Endothelial cell (in vitro differentiated cells): ENCODE measurements around the gene KLHL22. TPM values are rescaled to one million over a fixed set of nuclear protein-coding genes. Genes with fewer than 3 reads are reported as not detected.

Experiments used
- DNase-seq: peaks from one replicate; pipeline ENCODE4 v3.0.0; 2021; ENCODE audit warnings: low spot score
- H3K27ac Mint-ChIP-seq: one replicate; pipeline ENCODE4 v1.8.0; 2021; ENCODE audit warnings: mixed read lengths, inconsistent platforms; ENCODE audit not compliant: unreplicated experiment
- H3K27me3 Mint-ChIP-seq: one replicate; pipeline ENCODE4 v1.8.0; 2021; ENCODE audit warnings: mild to moderate bottlenecking, moderate library complexity, mixed read lengths, inconsistent platforms; ENCODE audit not compliant: unreplicated experiment
- H3K36me3 Mint-ChIP-seq: one replicate; pipeline ENCODE4 v1.8.0; 2021; ENCODE audit warnings: mild to moderate bottlenecking, low read depth, mixed read lengths, inconsistent platforms; ENCODE audit not compliant: unreplicated experiment
- H3K4me1 Mint-ChIP-seq: one replicate; pipeline ENCODE4 v1.8.0; 2021; ENCODE audit warnings: mild to moderate bottlenecking, mixed read lengths, inconsistent platforms; ENCODE audit not compliant: unreplicated experiment
- H3K4me3 Mint-ChIP-seq: one replicate; pipeline ENCODE4 v1.8.0; 2021; ENCODE audit warnings: mild to moderate bottlenecking, mixed read lengths, inconsistent platforms; ENCODE audit not compliant: unreplicated experiment
- H3K9me3 Mint-ChIP-seq: one replicate; pipeline ENCODE4 v1.8.0; 2021; ENCODE audit warnings: mixed read lengths, inconsistent platforms; ENCODE audit not compliant: unreplicated experiment
- total RNA-seq: library from RNA; stranded (reverse); fragmentation: NEBNext Ultra II Directional; extraction: Animal tissue kit (Norgen Biotek cat#: 25700); gene quantifications from one replicate; pipeline ENCODE4 v1.2.1, GENCODE V29; 2021; ENCODE audit not compliant: unreplicated experiment
- TF ChIP-seq, protein P1 (sequence below): fragments of 200-600 bp; sonication (generic); IDR thresholded peaks from one replicate; pipeline ENCODE4 v1.5.0; 2021; ENCODE audit warnings: antibody characterized with exemption; ENCODE audit not compliant: unreplicated experiment

The KLHL22 gene
- total RNA-seq, 1 donor from 2014 or later: 19.4 TPM

GRCh38 chr22:20528405-20528978 lies 32.9 kb upstream of the KLHL22 start:
- Mint-ChIP-seq H3K4me1 (peaks cover 49% of the 10 kb centered on the region), H3K4me3 (peak overlapping the region; percentile 79), H3K27me3 (peaks cover 11% of the 10 kb centered on the region), H3K27ac (peak overlapping the region; percentile 64), H3K36me3 (peaks cover 31% of the 10 kb centered on the region), H3K9me3 (no peaks in the 10 kb centered on the region)
- no peak for DNase-seq
- TF ChIP-seq, protein P1, sequence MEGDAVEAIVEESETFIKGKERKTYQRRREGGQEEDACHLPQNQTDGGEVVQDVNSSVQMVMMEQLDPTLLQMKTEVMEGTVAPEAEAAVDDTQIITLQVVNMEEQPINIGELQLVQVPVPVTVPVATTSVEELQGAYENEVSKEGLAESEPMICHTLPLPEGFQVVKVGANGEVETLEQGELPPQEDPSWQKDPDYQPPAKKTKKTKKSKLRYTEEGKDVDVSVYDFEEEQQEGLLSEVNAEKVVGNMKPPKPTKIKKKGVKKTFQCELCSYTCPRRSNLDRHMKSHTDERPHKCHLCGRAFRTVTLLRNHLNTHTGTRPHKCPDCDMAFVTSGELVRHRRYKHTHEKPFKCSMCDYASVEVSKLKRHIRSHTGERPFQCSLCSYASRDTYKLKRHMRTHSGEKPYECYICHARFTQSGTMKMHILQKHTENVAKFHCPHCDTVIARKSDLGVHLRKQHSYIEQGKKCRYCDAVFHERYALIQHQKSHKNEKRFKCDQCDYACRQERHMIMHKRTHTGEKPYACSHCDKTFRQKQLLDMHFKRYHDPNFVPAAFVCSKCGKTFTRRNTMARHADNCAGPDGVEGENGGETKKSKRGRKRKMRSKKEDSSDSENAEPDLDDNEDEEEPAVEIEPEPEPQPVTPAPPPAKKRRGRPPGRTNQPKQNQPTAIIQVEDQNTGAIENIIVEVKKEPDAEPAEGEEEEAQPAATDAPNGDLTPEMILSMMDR: no peak

GRCh38 chr22:20526628-20527355 lies 31.2 kb upstream of the KLHL22 start:
- H3K4me1 Mint-ChIP-seq: peaks cover 50% of the 10 kb centered on the region
- H3K27me3 Mint-ChIP-seq: peaks cover 10% of the 10 kb centered on the region
- TF ChIP-seq, protein P1: no peak
- peak overlapping the region; percentile 78 for H3K27ac Mint-ChIP-seq
- peaks cover 29% of the 10 kb centered on the region for H3K36me3 Mint-ChIP-seq
- DNase-seq: no peak
- H3K4me3 Mint-ChIP-seq: peak overlapping the region; percentile 44
- no peaks in the 10 kb centered on the region for H3K9me3 Mint-ChIP-seq

DNA sequence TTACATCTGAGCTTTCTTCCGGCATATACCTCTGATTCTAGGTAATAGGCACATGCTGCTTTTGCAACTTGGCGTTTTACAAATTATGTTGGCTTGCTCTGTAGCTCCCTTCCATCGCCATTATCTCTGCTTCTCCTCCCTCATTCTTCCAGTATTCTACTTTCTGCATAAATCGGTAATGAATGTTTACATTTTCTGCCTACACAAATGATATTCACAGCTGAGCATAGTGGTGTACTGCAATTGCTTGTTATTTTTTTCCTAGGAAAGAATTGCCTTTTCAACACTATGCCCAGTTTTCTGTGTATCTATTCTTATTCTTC lies 30.7 kb upstream of the KLHL22 start:
- DNase-seq: no peak
- peaks cover 6% of the 10 kb centered on the region for H3K27me3 Mint-ChIP-seq
- TF ChIP-seq, protein P1: no peak
- no peaks in the 10 kb centered on the region for H3K9me3 Mint-ChIP-seq
- H3K4me3 Mint-ChIP-seq: no peak overlapping the region
- no peak overlapping the region for H3K27ac Mint-ChIP-seq
- H3K4me1 Mint-ChIP-seq: peaks cover 45% of the 10 kb centered on the region
- peaks cover 30% of the 10 kb centered on the region for H3K36me3 Mint-ChIP-seq

DNA sequence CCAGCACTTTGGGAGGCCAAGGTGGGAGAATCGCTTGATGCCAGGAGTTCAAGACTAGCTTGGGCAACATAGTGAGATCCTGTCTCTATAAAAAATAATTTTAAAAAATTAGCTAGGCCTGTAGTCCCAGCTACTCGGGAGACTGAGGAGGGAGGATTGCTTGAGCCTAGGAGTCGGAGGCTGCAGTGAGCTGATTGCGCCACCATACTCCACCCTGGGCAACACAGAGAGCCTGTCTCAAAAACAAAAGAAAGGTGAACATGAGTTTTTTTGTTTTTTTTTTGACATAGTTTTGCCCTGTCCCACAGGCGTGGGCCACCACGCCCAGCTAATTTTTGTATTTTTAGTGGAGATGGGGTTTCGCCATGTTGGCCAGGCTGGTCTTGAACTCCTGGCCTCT lies 29.5 kb upstream of the KLHL22 start:
- Mint-ChIP-seq H3K27me3 (peaks cover 3% of the 10 kb centered on the region), H3K9me3 (no peaks in the 10 kb centered on the region), H3K27ac (no peak overlapping the region), H3K36me3 (peaks cover 34% of the 10 kb centered on the region), H3K4me1 (peaks cover 36% of the 10 kb centered on the region), H3K4me3 (no peak overlapping the region)
- no peak for DNase-seq
- TF ChIP-seq, protein P1: no peak

DNA sequence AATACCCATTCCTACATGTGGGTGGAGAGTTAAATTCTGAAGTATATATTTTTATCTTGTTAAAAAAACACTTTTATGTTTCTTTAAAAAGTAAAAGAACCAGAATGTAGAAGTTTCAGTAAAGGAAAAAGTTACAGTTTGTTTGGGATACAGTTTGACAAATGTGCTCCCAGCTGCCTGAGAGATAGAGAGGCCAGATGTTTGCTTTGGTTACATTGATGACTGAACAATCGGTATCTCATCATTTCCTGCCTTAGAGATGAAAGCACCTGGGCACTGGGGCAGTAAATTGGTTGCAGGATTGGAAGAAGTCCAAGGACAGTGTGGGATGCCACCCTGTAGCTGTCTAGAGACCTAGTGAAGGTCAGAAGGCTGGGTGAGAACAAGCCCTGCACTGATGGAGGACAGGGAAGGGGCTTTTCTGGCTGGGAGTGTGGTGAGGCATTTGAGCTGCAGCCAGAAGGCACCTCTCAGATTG lies 28.4 kb upstream of the KLHL22 start:
- H3K9me3 Mint-ChIP-seq: no peaks in the 10 kb centered on the region
- TF ChIP-seq, protein P1: no peak
- peaks cover 34% of the 10 kb centered on the region for H3K4me1 Mint-ChIP-seq
- DNase-seq: no peak
- H3K4me3 Mint-ChIP-seq: no peak overlapping the region
- peaks cover 36% of the 10 kb centered on the region for H3K36me3 Mint-ChIP-seq
- H3K27me3 Mint-ChIP-seq: peaks cover 3% of the 10 kb centered on the region
- H3K27ac Mint-ChIP-seq: peak overlapping the region; percentile 46
